ENCODE measurements around the gene INTS15. TPM values are rescaled to one million over a fixed set of nuclear protein-coding genes. Genes with fewer than 3 reads are reported as not detected.

INTS15 gene
- total and polyA plus RNA-seq, 8 donors, result 9.3 to 203 (median 24.2) TPM

DNA sequence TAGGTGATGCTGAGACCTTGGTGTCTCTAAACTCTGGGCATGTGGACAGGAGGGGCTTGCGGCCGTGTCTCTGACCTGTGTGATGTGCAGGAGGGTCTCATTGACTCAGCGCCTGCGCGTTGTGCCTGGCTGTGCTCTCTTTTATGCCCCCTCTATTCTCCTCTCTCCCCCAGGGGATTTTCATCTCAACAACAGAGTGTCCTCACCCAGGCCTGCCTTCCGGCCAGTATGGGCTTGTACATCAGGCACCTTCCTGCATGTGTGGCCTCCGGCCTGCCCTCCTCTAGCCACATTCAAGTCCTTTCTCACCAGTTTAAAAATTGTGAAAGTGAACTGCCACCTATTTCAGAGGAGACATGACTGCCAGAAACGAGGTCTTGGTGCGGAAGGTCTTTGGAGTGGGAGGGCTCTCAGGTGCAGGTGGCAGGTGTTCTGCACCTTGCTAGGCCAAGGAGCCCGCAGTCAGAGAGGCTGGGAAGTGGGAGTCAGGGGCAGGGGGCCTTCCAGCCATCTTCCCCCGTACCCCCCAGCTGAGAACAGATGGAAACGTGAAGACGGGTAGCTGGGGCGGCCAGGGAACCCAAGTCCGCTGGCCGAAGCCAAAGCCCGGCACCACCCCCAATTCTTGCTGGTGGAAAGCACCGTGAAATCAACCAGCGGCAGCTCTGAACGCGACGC is 531 bp upstream of the INTS15 start:
- Histone ChIP-seq H3K27me3 (no peaks in the 10 kb centered on the region), H3K27ac (peak overlapping the region; percentile 37 to 96 (median 81)), H3K4me1 (peaks cover 17 to 23% (median 21%) of the 10 kb centered on the region in 4 donors), H3K36me3 (peaks cover 20 to 76% (median 75%) of the 10 kb centered on the region in 4 donors), H3K9me3 (no peaks in the 10 kb centered on the region), H3K4me3 (peak overlapping the region; percentile 84 to 92 (median 87))
- intact Hi-C loops (cut with DNase I; ENCODE audit: low total_unique reads), result no loop called here
- TF ChIP-seq POLR2A (IDR thresholded peaks at IDR 0.05) (no peak), EP300 (IDR thresholded peaks at IDR 0.05) (no peak), POLR2AphosphoS5 (IDR thresholded peaks at IDR 0.05) (no peak), CTCF (IDR thresholded peaks at IDR 0.05) (peak in 1 of 7 experiments; percentile 5)
- DNase-seq, result no peak
- WGBS, 5 donors, result 41 to 62% (median 50%) methylated on average over 15 to 22 of the region's 22 CpGs

DNA sequence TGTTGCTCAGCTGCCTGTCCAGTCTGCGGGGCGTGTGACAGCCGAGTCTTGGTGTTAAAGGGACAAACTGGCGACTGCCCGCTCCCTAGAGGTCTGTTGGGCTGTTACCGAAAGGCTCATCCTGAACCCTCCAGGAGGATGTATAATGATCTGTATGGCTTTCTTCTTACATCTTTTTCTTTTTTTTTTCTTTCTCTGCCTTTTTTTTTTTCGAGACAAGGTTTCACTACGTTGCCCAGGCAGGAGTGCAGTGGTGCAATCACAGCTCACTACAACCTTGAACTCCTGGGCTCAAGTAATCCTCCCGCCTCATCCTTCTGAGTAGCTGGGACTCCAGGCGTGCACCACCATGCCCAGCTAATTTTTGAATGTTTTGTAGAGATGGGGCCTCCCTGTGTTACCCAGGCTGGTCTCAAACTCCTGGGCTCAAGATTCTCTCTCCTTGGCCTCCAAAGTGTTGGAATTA is 857 bp downstream of the INTS15 start:
- no peaks in the 10 kb centered on the region for H3K27me3 ChIP-seq
- no peaks in the 10 kb centered on the region for H3K9me3 ChIP-seq
- DNase-seq, result no peak
- intact Hi-C loops (cut with DNase I; ENCODE audit: low total_unique reads), result no loop called here
- H3K4me1 ChIP-seq, result peaks cover 17 to 23% (median 21%) of the 10 kb centered on the region in 4 donors
- peak overlapping the region; percentile 81 to 97 (median 91) for H3K27ac ChIP-seq
- H3K36me3 ChIP-seq, result peaks cover 24 to 76% (median 75%) of the 10 kb centered on the region in 4 donors
- TF ChIP-seq POLR2AphosphoS5 (IDR thresholded peaks at IDR 0.05) (no peak), CTCF (IDR thresholded peaks at IDR 0.05) (no peak), EP300 (IDR thresholded peaks at IDR 0.05) (no peak), POLR2A (IDR thresholded peaks at IDR 0.05) (no peak)
- WGBS, 5 donors, result 4 to 16% (median 5%) methylated on average over 7 to 10 of the region's 10 CpGs
- peak overlapping the region; percentile 84 to 92 (median 87) for H3K4me3 ChIP-seq

DNA sequence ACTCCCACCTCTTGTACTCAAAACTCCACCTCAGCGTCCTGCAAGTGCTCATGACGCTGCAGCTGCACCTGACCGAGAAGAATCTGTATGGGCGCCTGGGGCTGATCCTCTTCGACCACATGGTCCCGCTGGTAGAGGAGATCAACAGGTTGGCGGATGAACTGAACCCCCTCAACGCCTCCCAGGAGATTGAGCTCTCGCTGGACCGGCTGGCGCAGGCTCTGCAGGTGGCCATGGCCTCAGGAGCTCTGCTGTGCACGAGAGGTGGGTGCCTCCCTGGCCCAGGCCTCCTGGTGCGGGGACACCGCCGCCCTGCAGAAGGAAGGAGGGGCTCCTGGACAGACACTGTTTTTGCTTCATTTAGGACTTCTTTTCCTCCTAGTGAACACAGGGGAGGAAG is 10.3 kb downstream of the INTS15 start:
- H3K27ac ChIP-seq, result no peak overlapping the region

GRCh38 chr7:6604458-6604857 is 14.6 kb downstream of the INTS15 start:
- no peaks in the 10 kb centered on the region for H3K27me3 ChIP-seq
- H3K36me3 ChIP-seq, result peaks cover 37 to 100% (median 99%) of the 10 kb centered on the region in 4 donors
- intact Hi-C loops (cut with DNase I; ENCODE audit: low total_unique reads), result no loop called here
- no peaks in the 10 kb centered on the region for H3K9me3 ChIP-seq
- TF ChIP-seq EP300 (IDR thresholded peaks at IDR 0.05) (no peak), POLR2A (IDR thresholded peaks at IDR 0.05) (no peak), POLR2AphosphoS5 (IDR thresholded peaks at IDR 0.05) (no peak)
- 77 to 99% (median 94%) methylated on average over 4 to 10 of the region's 10 CpGs for WGBS, 5 donors
- H3K4me3 ChIP-seq, result no peak overlapping the region
- H3K27ac ChIP-seq, result no peak overlapping the region
- no peak for DNase-seq
- peaks cover 0 to 5% (median 0%) of the 10 kb centered on the region in 4 donors for H3K4me1 ChIP-seq

More for the DNA sequence above, 10.3 kb downstream of the INTS15 start:
- Histone ChIP-seq H3K36me3 (peaks cover 63 to 100% (median 99%) of the 10 kb centered on the region in 4 donors), H3K9me3 (no peaks in the 10 kb centered on the region), H3K4me1 (peaks cover 0 to 5% (median 0%) of the 10 kb centered on the region in 4 donors), H3K4me3 (no peak overlapping the region), H3K27me3 (no peaks in the 10 kb centered on the region)
- TF ChIP-seq CTCF (IDR thresholded peaks at IDR 0.05), result no peak
- intact Hi-C loops (cut with DNase I; ENCODE audit: low total_unique reads), result no loop called here
- WGBS, 5 donors, result 87 to 96% (median 92%) methylated on average over 14 to 15 of the region's 15 CpGs
- no peak for DNase-seq
